ENCODE data around the gene PALM.

DNA sequence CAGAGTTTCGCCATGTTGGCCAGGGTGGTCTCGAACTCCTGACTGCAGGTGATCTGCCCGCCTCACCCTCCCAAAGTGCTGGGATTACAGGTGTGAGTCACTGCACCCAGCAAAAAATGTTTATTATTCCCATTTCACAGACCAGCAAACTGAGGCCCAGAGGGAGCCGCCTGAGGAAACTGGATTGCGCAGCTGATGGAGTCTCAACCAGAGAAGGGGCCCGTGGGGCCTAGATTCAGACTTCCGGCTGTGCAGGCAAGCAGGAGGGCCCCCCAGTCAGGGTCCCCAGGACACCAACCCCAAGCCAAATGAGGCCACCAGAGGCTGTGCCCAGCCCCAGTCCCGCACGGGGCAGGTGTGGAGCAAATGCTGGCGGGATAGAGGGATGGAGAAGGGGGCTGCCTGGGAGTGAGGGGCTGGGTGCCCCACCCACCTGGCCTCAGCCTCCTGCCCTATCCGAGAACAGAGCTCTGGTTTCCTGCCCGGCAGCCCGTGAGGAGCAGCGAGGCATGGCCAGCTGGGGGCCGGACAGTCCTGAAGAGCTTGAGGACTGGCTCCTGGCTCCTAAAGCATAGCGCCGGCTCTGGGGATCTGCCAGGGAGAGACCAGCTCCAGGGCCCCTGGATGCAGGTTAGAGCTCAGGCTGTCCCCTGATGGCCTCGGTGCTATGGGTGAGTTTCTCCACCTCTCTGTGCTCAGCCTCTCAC lies 64.1 kb downstream of the PALM start:
- TF ChIP-seq, protein P1, sequence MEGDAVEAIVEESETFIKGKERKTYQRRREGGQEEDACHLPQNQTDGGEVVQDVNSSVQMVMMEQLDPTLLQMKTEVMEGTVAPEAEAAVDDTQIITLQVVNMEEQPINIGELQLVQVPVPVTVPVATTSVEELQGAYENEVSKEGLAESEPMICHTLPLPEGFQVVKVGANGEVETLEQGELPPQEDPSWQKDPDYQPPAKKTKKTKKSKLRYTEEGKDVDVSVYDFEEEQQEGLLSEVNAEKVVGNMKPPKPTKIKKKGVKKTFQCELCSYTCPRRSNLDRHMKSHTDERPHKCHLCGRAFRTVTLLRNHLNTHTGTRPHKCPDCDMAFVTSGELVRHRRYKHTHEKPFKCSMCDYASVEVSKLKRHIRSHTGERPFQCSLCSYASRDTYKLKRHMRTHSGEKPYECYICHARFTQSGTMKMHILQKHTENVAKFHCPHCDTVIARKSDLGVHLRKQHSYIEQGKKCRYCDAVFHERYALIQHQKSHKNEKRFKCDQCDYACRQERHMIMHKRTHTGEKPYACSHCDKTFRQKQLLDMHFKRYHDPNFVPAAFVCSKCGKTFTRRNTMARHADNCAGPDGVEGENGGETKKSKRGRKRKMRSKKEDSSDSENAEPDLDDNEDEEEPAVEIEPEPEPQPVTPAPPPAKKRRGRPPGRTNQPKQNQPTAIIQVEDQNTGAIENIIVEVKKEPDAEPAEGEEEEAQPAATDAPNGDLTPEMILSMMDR (conservative IDR thresholded peaks at IDR 0.05; ENCODE audit: low read length), result no peak
- TF ChIP-seq EZH2phosphoT487 (IDR thresholded peaks at IDR 0.05; ENCODE audit: borderline replicate concordance), result no peak
